HG03460 (cell line): ENCODE measurements around the gene WARS2.

ENCODE experiments used
- ATAC-seq: cut with Tn5 transposase; IDR thresholded peaks from one replicate; pipeline ENCODE4 v1.9.1; 2021; ENCODE audit not compliant: unreplicated experiment

WARS2 gene

DNA sequence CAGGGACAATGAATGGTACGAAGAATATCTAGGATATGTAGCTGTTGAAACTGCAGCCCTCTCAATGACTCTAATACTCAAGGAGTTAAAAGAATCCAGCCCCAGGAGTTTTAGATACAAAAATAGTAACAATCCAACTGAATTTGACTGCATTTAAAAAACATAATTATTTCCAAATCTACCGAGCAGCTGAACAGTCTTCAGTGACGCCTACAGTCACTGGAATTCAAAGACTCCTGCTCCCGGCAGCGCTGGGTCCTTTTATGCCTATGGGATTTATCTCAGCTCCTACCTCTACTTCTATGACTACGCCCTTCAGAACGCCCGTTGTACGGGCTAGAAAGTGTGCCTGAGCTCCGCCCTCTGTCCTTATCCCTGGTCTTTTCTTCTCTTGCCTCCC lies 55.7 kb downstream of the WARS2 start:
- ATAC-seq = no peak

DNA sequence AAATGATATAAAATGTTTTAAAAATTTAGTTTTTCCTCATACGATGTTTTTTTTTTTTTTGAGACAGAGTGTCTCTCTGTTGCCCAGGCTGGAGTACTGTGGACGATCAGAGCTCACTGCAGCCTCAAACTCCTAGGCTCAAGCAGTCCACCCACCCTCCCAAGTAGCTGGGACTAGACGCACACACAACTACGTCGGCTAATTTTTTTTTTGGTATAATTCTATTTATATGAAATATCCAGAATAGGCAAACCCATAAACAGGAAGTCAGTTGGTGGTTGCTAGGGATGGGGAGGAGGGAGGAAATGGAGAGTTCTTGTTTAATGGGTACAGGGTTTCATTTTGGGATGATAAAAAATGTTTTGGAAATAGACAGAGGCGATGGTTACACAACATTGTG lies 56.5 kb downstream of the WARS2 start:
- no peak for ATAC-seq

DNA sequence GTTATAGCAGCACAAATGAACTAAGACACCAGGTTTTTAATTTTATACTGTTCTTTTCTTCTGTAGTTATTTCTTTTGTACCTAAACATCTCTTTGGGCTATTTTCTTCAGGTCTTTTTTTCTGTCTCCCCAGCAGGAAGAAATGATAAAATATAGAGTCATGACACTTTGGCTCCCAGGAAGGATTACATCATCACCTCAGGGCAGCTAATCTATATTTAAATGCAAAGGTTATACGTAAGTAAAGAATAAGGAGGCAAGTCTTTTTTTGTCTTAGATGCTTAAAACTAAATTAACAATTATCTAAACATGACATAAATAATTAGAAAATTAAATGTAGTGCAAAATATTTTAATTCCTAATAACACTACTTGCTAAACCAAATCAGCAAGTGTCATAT lies 57.0 kb downstream of the WARS2 start:
- ATAC-seq = no peak

DNA sequence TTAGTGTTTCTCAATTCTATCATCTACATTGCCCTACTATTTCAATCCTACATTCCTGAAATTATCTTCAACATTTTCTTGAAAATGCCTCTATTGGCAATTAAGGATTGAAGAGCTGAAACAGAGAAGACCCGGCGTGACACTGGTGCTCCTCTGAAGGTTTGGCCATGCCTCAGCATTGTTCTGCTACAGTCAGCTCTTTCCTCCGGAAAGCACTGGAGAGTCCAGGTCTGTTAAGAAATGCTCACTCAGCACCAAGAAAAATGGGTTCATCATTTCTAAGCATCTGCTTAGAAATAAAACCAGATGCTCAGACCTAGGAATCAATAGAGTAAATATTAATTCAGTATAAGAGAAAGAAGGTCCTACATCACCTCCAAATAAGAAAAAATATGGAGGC lies 58.8 kb downstream of the WARS2 start:
- ATAC-seq = no peak

DNA sequence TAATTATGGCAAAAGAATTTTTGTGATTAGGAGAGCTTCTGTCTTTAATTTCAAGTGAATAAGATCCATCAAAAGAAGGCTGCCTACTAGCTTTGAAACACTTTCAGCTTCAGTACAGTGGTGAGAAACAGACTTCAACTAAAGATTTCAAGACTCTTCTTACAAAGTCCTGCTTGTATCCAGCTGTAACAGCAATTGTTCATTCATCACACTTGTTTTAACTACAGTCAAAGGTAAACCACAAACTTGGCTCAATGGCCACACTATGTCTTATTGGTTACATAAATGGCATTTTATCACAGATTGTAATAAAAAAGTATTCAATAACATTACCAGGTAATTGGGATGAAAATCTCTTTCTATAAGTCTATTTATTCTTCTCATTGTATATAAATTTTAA lies 59.2 kb downstream of the WARS2 start:
- no peak for ATAC-seq

DNA sequence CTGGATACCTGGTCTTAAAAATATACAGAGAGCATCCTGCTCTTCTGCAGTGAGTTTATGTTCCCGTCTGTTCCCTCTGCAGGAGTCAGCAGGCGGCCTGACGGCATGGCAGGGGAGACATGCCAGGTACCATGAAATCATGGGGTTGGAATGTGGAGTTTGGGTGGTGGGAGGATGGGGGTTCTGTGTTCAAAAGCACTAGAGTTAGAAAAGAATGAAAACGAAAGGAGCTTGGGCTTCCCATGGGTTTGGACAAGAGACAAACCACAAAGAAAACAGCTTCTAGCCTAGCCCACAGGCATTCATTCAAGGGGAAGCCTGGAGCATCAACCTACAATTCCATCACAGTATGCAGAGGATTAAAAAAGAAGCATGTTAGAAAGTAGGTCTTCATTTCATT lies 59.9 kb downstream of the WARS2 start:
- ATAC-seq = no peak

DNA sequence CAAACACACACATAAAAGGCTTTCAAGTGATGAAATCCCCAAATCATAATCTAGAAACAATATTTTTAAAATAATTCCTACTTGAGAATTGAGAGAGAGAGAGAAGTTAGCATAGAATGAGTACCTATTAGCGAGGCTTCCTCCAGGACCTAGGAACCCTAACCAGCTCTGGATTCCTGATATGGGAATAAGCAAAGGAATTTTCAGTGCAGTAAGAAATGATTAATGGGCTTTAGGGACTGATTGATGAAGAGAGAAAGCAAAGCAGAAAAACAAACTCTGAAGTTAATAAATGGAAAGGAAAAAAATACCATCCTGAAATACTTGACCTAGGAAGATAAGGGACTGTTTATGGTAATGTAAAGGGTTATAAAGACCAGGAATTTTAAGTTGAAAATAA lies 60.6 kb downstream of the WARS2 start:
- ATAC-seq = no peak

DNA sequence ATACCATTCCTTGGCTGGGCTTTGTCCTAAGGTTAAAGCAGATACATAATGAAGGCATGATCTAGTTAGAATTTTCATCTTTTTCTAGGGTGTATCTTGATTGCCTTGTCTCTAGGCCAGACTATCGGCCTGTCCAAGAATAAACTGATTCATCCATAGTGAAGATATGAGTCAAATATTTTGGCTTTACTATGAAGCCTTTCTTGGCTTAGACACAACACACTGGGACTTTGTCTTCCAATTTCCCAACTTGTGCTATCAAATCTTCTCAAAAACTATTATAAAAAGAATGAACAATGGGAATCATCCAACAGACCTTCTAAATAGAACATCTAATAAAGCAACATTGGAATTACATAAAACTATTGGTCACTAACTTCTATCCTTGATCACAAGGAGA lies 64.8 kb downstream of the WARS2 start:
- no peak for ATAC-seq

DNA sequence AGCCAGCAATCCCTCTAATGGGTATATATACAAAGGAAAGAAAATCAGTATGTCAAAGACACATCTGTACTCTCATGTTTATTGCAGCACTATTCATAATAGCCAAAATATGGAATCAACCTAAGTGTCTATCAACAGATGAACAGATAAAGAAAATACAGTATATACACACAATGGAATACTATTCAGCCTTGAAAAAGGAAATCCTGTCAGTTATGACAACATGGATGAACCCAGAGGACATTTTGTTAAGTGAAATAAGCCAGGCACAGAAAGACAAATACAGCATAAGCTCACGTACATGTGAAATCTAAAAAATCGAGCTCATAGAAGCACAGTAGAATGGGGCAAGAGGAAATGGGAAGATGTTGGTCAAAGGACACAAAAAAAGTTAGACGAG lies 69.1 kb downstream of the WARS2 start:
- no peak for ATAC-seq

DNA sequence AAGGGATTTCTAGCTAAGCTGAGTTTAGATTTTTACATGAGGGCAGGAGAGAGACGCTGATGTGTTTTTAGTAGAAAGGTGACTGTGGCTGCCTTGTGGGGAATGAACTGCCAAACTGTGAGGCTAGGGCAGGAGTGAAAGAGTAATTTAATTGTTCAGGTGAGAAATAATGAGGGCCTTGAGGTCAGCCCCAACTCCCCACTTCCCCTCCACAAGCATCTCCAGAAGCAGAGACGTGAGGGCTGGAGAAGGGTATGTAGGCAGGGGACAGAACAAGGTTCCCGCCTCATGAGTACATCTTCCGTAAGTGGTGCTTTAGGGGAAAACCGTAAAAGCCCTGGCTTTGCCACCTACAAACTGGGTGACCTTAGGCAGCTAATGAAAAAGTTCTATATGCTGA lies 70.8 kb downstream of the WARS2 start:
- ATAC-seq = no peak

DNA sequence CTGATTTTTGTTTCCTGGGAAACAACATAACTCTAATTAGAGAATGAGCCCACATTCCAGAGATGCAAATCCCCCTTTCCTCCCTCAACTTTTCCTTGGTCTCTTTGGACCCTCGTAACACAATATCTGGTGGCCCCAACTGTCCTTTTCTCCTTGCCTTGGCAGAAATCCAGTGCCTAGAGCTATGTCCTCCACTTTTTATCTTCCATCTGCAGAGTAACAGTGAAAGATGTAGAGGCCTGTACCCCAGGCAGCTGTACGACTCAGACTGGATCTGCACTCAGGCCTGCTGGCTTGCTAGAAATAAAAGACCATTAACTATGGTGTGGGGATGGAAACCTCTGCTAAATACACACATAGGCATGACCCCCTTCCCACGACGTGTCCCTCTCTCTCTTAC lies 72.0 kb downstream of the WARS2 start:
- no peak for ATAC-seq

DNA sequence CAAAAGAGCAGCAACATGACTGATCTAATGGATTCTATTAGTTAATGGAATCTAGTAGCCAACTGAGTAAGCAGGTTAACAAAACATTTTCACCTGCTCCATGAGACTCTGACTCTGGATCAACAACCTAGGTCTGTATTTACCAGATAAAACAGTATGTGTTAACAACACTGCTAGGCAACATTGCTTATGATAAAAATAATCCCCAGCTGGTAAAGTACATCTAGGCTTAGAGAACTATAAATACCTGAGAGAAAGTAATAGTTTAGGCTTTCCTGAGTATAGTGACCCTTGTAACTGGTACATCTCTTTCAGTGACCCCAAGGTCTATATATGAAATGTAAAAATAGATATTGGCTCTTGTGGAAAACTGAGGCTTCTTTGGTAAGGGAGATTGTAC lies 78.8 kb downstream of the WARS2 start:
- ATAC-seq = no peak

DNA sequence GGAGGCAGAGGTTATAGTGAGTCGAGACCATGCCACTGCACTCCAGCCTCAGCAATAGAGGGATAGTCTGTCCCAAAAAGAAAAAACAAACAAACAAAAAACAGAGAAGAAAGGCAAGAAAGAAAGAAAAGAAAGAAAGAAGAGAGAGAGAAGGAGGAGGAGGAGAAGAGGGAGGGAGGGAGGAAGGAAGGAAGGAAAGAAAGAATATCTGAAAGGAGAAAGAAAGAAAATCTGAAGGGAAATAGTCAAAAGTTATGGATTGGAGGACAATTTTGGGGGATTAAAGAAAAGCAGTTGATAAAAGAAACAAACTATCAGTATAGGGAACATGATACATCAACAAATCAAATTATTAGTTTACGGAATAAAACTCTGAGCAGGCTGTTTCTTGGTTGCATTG lies 84.9 kb downstream of the WARS2 start:
- no peak for ATAC-seq

DNA sequence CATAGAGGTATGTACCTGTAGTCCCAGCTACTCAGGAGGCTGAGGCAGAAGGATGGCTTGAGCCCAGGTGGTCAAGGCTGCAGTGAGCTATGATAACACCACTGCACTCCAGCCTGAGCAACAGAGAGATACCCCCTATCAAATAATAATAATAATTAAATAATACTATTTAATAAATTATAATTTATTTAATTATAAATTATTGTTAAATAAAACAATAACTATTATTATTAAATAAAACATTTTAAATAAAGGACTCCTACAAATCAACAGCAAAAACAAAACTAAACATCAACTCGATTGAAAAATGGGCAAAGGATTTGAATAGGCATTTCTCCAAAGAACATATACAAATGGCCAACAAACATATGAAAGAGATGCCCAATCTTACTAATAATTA lies 86.5 kb downstream of the WARS2 start:
- ATAC-seq = no peak

DNA sequence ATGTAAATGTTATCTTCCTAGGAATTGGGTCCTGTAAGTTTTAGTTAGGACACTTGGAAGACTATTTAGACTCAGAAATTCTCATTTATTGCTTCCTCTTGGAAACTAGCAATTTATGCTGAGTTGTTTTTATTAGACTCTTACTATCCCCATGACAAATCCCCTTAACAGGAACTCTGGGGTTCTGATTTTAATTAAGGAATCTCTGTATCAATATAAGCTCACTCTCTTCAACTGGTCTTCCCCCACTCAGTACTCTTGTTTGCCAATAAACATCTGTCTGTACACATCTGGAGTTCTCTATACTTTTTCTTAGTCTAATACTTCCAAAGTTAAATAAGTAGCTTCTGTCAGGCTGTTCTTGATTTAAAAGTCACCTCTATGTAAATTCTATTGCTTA lies 88.2 kb downstream of the WARS2 start:
- no peak for ATAC-seq

DNA sequence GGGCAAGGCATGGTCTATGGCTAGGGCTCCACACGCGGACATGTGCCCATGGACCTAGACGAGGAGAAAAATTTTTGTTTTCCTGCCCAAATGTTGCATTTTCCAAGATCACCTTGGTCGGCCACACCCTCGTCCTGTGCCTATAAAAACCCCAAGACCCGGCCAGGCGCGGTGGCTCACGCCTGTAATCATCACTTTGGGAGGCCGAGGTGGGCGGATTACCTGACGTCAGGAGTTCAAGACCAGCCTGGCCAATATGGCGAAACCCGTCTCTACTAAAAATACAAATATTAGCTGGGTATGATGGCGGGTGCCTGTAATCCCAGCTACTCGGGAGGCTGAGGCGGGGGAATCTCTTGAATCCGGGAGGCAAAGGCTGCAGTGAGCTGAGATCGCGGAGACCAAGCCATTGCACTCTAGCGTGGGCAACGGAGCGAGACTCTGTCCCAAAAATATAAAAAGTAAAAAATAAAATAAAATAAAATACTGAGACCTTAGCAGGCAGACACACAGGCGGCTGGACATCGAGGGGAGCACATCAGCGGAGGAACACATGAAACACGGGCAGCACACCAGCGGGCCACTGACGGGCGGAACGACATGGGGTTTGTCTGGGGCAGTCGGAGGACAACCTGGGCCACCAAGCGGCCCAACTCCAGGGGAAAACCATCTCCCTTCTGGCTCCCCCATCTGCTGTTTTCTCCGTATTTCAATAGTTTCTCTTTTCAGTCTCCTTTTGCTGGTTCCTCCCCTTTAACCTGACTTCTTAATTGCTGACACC lies 91.6 kb downstream of the WARS2 start:
- ATAC-seq = no peak

DNA sequence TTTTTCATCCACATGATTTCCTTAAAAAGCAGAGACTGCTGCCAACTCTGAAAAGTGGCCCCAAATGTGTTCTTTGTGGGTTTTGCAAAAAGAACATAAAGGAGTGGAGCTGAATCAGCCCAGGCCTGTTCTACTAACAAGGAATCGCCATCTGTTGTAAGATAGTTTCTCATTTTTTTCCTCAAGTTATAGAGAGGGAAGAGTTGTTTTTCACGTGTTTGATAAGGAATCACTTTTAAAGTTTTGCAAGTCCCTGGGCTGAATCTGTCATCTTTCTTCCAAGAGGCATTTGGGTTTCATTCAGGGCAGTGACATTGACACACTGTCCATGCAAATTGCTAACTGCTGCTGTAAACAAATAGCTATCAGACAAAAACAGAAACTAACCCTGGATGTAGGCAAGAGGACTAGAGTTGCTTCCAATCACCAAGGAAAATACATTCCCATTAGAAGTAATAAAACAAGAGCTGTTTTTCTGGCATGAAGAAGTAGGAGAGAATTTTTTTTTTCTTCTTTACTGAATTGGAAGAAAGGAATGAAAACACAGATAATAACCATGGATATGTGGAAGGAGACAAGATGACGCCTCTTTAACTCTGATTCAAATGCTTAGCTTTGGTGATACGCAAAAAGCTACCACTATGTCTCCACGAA lies 93.5 kb downstream of the WARS2 start:
- ATAC-seq = no peak

DNA sequence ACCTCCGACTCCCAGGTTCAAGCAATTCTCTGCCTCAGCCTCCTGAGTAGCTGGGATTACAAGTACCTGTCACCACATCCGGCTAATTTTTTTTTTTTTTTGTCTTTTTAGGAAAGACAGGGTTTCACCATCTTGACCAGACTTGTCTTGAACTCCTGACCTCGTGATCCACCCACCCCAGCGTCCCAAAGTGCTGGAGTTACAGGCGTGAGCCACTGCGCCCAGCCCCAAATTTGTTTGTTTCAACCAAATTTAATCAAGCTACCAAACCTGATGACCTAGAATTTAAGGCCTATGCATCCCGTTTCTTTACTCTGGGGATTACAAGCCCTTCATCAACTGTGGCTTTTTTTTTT lies 94.0 kb downstream of the WARS2 start:
- no peak for ATAC-seq

DNA sequence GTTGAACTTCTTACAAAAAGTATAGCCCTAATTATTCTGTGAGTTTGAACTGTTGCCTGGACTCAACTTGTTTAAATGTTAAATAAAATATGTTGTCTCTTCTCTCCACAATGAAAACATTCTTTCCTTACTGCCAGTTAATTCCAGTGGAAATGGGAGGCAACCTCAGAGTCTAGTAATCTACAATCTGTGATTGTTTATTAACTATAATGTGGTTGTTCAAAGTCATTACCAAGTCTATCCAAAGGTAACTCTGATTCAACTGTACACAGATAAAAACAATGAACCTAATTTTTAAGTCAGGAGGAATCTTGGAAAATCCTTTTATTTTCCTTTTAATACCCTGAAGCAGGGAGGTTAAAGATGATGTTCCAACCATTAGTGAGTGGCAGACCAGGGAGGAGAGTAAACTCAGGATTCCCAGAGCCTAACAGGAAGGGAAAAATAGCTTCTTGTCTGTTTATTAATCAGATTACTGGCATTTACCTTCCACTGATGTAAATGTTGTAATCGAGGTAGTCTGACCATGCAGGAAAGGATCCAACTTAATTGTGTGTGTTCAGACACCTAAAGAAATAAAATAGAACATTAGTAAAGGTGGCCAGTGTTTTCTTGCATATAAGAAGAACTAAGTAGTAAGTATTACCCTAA lies 95.2 kb downstream of the WARS2 start:
- ATAC-seq = no peak

DNA sequence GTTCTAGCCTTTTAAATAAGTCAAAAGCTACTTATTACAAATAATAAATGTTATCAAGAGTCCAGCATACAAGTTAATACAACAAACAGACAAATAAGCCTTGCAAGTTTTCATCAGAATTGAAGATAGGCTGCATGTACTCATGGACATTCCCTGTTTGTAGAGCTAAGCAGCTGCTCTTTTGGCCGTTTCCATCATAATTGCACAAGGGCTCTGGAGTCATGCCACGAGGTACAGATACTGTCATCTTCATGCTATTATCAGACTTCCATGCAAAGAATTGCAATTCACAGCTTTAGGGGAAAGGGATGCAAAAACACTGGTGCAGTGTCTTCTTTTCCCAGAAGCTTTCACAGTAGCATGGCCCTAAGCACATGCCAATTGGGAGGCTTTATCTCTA lies 99.5 kb downstream of the WARS2 start:
- no peak for ATAC-seq

DNA sequence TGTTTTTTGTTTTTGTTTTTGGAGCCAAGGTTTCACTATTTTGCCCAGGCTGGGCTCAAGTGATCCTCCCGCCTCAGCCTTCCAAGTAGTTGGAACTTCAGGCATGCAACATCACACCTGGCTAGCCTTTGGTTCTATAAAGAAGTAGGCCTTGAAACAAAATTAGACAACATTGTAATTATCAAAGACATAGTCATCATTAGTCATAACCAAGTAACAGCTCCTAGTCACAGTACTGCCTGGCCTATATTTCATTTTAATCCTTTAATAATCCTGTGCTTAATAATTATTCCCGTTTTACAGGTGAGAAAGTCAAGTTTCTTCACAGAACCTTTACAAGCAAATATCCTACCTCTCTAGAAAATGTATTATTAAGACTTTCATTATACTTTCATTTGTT lies 100.0 kb downstream of the WARS2 start:
- ATAC-seq = no peak

DNA sequence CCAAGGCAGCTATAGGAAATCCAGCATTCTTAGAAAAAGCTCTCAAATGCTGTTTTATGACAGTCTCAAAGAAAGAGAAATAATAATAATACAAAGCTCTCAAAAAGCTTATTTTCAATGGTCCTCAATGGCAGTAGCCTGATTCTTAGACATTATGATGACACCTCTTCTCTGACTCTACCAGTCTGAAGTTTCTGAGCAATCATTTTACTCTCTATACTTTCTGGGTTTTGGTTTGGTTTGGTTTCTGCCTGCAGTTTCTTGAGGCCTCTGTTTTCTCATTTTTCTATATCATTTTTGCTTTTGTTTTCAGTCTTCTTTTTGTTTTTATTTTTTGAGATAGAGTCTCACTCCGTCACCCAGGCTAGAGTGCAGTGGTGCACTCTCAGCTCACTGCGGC lies 102.1 kb downstream of the WARS2 start:
- no peak for ATAC-seq

DNA sequence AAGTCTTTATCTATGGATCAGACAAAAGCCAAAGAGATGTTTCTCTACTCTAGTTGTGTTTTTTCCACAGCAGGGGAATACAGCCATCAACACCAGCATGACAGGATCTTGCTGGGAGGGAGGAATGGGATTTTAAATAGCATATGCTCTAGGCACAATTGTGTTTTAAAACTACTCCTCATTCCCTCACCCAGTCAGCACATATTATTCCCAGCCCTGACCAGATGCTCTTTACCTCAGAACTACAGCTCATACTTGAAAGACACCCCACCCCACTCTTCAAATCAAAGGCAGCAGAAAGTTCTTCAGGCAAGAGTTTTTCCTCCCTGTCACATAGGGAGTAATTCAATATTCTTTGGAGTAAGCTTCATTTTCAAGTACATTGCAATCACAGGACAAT lies 106.1 kb downstream of the WARS2 start:
- ATAC-seq = no peak
